KOPT-K1 (cell line): ENCODE results near the gene PAWR.
"Not testable (repeated sequence)": the region's sequence is repeated elsewhere in the genome, so short reads cannot be mapped to it uniquely, and the experiment has no call there.

Experiments used
- H3K27ac ChIP-seq: fragments of 200-600 bp; sonication (generic); 2 replicates; pipeline ENCODE4 v1.5.1; 2016; ENCODE audit warnings: antibody characterized with exemption, mild to moderate bottlenecking, low read depth, low read length; ENCODE audit not compliant: poor library complexity, severe bottlenecking
- H3K36me3 ChIP-seq: fragments of 200-600 bp; sonication (generic); 2 replicates; pipeline ENCODE4 v1.5.1; 2017; ENCODE audit warnings: antibody characterized with exemption, mild to moderate bottlenecking, low read length, moderate library complexity; ENCODE audit not compliant: insufficient read depth
- H3K9me3 ChIP-seq: fragments of 200-600 bp; sonication (generic); 2 replicates; pipeline ENCODE4 v1.5.1; 2017; ENCODE audit warnings: antibody characterized with exemption, low read length, mild to moderate bottlenecking; ENCODE audit not compliant: insufficient read depth, poor library complexity, severe bottlenecking

Gene PAWR

DNA sequence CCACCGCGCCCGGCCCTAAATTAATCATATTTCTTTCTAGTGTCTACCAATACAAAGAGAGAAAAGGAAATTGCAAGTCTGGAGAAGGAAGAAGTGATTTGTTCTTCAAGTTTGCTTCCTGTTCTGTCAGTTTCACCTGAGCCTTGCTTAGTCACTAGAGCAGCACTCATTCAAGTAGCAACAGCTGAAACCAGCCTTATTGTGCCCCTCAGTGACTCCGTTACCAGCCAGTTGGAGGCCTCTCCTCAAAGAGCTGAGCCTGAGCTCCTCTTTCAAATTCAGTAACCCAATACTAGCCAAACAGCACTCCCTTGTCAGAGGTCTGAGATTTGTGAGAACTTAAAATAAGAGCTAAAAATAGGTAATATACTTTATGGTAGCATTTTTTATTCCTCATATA, 17.4 kb downstream of the PAWR start:
- Histone ChIP-seq H3K9me3 (peaks cover 38% of the 10 kb centered on the region), H3K27ac (no peak overlapping the region), H3K36me3 (no peaks in the 10 kb centered on the region)

DNA sequence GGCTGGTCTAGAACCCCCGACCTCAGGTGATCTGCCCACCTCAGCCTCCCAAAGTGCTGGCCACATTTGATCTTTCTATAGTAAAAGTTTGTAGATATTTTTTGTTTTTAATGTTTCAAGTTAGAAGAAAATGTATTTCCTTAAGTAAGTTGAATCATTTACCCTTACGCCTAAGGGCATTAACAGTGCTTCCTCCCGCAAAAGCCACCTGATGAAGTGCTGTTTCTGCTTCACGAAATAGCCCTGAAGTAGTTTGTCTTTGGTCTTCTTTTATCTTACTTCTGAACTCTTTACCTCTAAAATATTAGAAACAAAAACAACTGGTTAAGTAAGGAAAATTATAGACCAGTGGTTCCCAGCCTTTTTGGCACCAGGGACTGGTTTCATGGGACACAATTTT, 22.7 kb downstream of the PAWR start:
- no peak overlapping the region for H3K27ac ChIP-seq
- peaks cover 16% of the 10 kb centered on the region for H3K9me3 ChIP-seq
- peaks cover 5% of the 10 kb centered on the region; the same call in 1 of the 2 replicates for H3K36me3 ChIP-seq

DNA sequence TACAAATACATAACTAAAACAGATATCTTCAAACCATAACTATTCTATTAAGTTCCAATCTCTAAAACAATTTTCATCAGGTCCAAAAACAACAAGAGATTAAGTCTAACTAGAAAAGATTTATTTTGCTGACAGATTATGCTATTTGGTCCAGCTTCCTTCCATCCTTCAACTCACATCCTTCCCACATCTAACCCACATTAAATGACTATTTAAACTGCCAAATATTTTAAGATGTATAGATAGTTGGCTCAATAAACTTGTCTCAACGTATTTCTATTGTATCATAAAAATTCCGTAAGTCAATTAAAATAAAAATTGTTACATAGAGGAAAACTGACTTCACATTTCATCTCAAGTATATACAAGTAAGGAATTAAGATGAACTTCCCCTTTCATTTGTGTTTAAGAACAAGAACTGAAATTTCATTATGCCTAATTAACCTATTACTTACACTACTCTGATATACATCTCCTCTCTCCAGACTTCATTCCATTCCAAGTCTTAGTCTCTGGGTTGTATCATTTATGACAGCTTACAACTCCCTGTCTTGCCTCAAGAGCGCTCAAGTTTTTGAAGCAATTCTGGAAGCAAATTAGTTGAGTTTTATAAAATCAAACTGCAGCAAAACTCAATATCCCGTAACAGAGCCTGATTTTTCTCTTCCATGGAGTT, 25.4 kb downstream of the PAWR start:
- Histone ChIP-seq H3K36me3 (peaks cover 5% of the 10 kb centered on the region; the same call in 1 of the 2 replicates), H3K9me3 (no peaks in the 10 kb centered on the region), H3K27ac (no peak overlapping the region)

DNA sequence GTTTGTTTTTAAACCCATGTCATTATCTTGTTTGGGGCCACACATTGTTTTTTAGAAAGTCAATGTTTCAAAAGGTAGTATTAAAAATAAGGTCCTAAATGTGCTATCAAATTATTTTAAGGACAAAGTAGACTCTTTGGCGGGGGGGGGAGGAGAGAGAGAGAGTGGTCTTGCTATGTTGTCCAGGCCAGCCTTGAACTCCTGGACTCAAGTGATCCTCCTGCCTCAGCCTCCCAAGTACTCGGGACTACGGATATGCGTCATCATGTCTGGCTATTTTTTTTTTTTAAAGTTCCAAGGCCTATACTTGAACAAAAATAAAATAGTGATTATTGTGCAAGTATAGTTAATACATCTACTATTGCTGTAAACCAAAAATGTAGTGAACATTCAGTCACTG, 26.2 kb downstream of the PAWR start:
- Histone ChIP-seq H3K36me3 (peaks cover 5% of the 10 kb centered on the region; the same call in 1 of the 2 replicates), H3K27ac (no peak overlapping the region), H3K9me3 (no peaks in the 10 kb centered on the region)

DNA sequence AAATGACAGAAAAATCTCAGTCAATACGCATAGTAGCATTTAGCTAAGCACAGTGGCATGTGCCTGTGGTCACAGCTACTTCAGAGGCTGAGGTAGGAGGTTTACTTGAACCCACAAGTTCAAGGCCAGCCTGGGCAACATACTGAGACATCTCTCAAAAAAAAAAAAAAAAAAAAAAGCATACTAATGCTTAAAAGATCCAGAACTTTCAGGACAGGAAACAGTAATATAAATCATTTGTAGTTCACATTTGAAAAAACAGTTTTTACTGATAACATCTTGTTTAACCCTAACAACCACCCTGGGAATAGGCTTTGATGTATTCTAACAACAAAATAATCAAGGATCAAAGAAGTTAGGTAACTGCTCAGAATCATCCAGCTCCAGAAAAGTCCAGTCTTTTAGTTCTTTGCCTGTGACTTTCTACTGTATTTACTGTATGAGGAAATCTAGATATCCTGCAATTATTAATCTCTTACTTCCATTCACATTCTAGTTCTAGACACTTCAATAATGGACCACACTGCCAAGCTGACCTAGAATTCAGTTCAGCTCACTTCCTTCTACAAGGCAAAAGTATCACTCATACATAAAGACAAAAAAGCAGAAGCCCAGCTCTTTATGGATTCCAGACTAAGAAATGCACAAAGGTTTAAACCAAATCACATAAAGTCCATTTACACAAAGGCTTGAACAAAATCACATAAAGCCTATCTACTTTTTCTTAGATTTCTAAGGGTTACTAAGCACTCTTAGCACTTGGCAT, 28.5 kb downstream of the PAWR start:
- Histone ChIP-seq H3K36me3 (no peaks in the 10 kb centered on the region; the same call in 1 of the 2 replicates), H3K27ac (no peak overlapping the region), H3K9me3 (no peaks in the 10 kb centered on the region)

DNA sequence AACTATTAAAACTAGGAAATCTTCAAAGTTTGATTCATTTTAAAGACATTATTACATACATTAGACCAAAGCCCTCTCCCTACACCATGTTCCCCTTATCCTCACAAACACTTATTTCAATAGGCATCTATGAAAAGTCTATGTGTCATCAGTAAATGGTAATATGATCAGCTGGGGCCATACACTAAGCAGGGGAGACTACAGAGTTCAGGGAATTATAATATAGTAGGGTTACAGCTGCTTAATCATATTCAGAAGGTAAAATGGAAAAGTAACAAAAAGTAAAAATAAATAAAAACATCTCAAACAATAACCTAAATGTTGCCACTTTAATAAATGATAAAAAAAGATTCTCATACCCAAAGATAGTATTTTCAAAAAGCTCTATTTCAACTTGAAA, 29.1 kb downstream of the PAWR start:
- Histone ChIP-seq H3K36me3 (no peaks in the 10 kb centered on the region), H3K9me3 (no peaks in the 10 kb centered on the region), H3K27ac (no peak overlapping the region)

DNA sequence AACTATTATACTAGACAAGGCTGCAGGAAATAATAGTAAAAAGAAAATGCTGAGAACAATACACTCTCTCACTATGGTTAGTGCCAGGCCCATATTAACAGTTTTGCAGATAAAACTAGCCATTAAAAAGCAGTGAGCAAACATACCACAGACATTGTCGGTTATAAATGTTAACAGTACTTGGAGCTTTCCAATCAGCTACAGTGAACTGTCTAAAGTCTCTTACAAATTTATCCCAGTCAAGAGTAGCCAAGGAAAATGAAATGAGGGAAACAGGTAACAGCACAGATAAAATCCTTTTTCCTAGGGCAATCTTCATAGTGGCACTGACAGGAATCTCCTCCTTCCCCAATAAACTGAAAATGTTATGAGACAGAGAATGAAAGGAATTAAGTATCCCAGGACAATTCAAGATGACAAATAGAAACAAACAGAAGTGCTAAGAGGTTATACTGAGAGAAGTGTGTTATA, 30.8 kb downstream of the PAWR start:
- peaks cover 8% of the 10 kb centered on the region for H3K9me3 ChIP-seq
- H3K27ac ChIP-seq = no peak overlapping the region

DNA sequence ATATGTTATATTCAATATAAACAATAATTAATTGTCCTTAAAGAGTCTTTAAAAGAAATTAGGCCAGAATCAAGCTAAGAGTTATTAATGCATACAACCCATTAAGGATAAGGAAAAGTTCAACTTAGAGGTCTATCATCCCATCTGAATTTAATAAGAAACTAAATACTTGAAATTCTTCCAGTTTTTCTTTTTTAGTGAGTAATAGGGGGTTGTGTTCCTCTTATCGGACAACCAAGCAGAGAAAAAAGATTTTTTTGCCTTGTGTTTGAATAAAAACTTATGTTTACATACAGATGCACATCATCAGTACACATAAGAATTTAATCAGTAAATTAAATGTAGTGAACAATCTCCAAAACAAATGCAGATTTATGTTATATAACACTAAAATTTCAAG, 32.5 kb downstream of the PAWR start:
- no peaks in the 10 kb centered on the region for H3K36me3 ChIP-seq
- peaks cover 8% of the 10 kb centered on the region for H3K9me3 ChIP-seq
- H3K27ac ChIP-seq = no peak overlapping the region

More for the DNA sequence above, 30.8 kb downstream of the PAWR start:
- no peaks in the 10 kb centered on the region for H3K36me3 ChIP-seq

DNA sequence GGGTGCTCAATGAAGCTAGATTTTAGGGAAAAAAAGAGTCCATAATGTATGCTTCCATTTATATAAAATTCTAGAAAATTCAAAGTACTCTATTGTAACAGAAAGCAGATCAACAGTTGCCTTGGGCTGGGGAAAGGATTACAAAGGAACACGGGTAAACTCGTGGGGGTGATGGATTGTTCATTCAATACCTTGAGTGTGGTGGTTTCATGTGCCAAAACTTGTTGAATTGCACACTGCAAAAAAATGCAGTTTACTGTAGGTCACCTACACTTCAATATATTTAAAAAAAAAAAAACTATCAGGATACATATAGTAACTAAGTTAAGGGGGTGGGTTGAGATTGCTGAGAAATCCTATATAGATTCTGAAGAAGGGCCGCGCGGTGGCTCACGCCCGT, 33.6 kb downstream of the PAWR start:
- H3K27ac ChIP-seq = no peak overlapping the region
- H3K9me3 ChIP-seq = peaks cover 8% of the 10 kb centered on the region
- no peaks in the 10 kb centered on the region for H3K36me3 ChIP-seq

DNA sequence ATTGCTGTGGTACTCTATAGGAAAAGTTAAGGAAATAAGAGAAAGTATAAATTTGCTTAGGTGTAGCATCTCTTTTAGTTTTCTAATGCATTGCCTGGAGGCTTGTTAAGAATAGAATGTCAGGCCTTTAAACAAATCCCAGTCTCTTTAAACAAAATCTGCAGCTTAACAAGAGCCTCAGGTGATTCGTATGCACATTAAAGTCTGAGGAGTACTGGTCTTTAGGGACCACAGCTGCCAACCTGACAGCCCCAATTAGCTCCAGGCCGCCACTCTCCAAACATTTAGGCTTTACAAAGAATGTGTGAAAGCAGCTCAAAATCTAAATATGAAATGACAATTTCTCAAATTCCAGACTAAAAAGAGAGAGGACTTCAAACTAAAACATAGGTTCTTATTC, 35.7 kb downstream of the PAWR start:
- no peaks in the 10 kb centered on the region for H3K36me3 ChIP-seq
- peaks cover 8% of the 10 kb centered on the region for H3K9me3 ChIP-seq
- no peak overlapping the region for H3K27ac ChIP-seq

DNA sequence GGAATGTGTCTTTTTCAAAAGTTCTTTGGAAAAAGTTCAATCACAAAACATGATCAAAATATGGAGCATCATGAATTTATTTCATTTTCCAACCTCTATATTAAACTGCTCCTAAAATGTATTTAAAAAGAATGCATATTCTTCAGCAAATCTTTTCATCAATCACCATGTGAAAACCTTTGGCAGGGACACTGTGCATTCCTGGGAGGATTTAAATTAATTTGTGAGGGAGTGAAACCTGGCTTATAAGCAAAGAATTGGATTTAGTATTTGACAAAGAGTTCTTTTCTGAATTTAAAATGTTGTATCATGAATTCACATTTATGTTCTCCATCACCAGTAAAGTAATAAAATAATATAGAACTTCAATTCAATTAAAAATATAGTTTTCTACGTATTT, 38.2 kb downstream of the PAWR start:
- H3K36me3 ChIP-seq = no peaks in the 10 kb centered on the region
- no peak overlapping the region for H3K27ac ChIP-seq
- peaks cover 8% of the 10 kb centered on the region for H3K9me3 ChIP-seq

DNA sequence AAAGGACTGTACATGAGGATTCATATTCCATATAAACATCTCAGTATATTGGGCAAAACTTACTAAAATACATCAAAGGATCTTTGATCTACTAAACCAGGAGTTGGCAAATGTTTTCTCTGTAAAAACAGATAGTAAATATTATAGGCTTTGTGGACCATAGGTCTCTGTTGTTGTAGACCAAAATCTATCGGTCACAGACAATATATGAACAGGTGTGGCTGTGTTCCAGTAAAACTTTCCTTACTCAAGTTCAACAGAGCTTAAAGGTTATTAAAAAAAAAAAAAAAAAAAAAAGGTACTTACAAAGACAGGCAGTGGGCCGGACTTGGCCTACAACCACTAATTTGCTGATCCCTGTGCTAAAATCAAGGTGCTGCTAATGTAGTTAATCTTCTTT, 40.3 kb downstream of the PAWR start:
- no peaks in the 10 kb centered on the region for H3K9me3 ChIP-seq
- no peak overlapping the region for H3K27ac ChIP-seq
- no peaks in the 10 kb centered on the region for H3K36me3 ChIP-seq

DNA sequence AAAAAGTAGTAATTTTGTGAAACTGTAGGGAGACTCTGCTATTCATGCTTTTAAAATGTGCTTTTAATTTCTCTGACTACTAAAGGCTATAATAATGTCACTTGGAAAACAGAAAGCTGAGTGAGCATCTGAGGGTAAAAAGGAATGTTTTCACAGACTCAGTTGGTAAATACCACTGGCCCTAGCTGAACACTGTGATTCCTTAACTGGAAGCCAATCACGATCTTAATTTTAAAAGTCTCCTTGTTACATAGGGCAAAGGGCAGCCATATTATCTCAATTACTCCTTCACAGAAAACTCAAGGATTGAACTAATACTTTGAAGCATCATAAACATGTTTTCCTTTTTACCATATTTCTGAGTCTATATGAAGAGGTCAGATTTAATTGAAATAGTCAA, 41.9 kb downstream of the PAWR start:
- H3K27ac ChIP-seq = no peak overlapping the region
- no peaks in the 10 kb centered on the region for H3K9me3 ChIP-seq
- no peaks in the 10 kb centered on the region for H3K36me3 ChIP-seq

DNA sequence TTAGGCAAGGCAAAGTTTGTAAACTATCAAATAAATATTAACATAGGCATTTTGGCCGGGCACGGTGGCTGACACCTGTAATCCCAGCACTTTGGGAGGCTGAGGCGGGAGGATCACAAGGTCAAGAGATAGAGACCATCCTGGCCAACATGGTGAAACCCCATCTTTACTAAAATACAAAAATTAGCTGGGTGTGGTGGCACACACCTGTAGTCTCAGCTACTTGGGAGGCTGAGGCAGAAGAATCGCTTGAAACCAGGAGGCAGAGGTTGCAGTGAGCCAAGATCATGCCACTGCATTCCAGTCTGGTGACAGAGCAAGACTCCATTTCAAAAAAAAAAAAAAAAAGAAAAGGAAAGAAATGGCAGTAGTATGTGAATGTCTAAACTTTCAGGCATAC, 43.9 kb downstream of the PAWR start:
- not testable (repeated sequence) for H3K27ac ChIP-seq, H3K9me3 ChIP-seq, H3K36me3 ChIP-seq

DNA sequence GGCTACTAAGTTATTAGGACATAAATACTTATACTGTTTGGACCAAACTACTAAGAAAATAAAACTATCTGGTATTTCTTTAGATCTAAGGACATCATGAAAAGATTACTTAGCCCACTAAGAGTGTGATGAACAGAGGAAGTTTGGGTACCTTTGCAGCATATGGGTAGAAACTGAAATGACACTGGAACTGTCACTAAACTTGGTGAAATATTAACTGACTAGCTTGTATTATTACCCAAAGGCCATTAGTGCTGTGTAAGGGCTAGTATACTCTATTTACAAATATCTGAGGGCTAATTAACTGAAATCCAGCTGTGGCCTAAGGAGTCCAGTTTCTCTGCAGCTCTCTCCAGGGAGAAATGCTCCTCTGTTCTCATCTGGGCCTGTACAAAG, 45.5 kb downstream of the PAWR start:
- Histone ChIP-seq H3K27ac (no peak overlapping the region), H3K9me3 (no peaks in the 10 kb centered on the region), H3K36me3 (no peaks in the 10 kb centered on the region)
